Ovary (tissue), 3 donors: ENCODE data around the gene GRIN1.

Experiments
- EP300 ChIP-seq: sonication (generic); formaldehyde crosslinking; IDR thresholded peaks from one replicate; pipeline ENCODE4 v1.6.1; 2017; ENCODE audit warnings: antibody characterized with exemption
- POLR2A ChIP-seq: fragments of 450-650 bp; IDR thresholded peaks from one replicate; pipeline ENCODE4 v1.6.1; 2017; ENCODE audit warnings: antibody characterized with exemption, mild to moderate bottlenecking, moderate library complexity
- TF ChIP-seq, protein P1 (sequence below), 3 donors: fragments of 450-650 bp in 2 of 3; fragments of 200-600 bp in 1 of 3; IDR thresholded peaks; one replicate each; pipeline versions ENCODE4 v1.5.1 to v1.8.0; 2016 to 2022; ENCODE audit warnings: antibody characterized with exemption in 3 of 3, mild to moderate bottlenecking in 1 of 3
- donor health status: DM: no; HTN: no; CAD: no.

DNA sequence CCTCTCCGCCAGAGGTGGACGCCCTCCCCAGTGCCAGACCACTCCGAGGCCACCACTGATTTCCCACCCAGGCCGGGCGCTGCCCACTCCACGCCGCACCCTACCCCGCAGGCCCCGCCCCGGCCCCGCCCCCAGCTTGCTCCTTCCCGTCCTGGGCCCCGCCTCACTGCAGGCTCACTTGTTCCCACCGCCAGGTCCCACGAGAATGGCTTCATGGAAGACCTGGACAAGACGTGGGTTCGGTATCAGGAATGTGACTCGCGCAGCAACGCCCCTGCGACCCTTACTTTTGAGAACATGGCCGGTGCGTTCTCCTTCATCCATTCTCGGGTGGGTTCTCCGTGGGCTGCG is 24.4 kb downstream of the GRIN1 start:
- TF ChIP-seq, protein P1, sequence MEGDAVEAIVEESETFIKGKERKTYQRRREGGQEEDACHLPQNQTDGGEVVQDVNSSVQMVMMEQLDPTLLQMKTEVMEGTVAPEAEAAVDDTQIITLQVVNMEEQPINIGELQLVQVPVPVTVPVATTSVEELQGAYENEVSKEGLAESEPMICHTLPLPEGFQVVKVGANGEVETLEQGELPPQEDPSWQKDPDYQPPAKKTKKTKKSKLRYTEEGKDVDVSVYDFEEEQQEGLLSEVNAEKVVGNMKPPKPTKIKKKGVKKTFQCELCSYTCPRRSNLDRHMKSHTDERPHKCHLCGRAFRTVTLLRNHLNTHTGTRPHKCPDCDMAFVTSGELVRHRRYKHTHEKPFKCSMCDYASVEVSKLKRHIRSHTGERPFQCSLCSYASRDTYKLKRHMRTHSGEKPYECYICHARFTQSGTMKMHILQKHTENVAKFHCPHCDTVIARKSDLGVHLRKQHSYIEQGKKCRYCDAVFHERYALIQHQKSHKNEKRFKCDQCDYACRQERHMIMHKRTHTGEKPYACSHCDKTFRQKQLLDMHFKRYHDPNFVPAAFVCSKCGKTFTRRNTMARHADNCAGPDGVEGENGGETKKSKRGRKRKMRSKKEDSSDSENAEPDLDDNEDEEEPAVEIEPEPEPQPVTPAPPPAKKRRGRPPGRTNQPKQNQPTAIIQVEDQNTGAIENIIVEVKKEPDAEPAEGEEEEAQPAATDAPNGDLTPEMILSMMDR (IDR thresholded peaks at IDR 0.05): no peak
- TF ChIP-seq POLR2A (no peak), EP300 (no peak)
